HUES64 (cell line): ENCODE measurements around the gene SRPK2.
"Not testable (repeated sequence)": the region's sequence is repeated elsewhere in the genome, so short reads cannot be mapped to it uniquely, and the experiment has no call there.

Experiments
- H3K27ac ChIP-seq: 2 replicates; pipeline ENCODE4 v1.7.0; 2013; ENCODE audit warnings: low read depth, low read length, inconsistent platforms
- H3K27me3 ChIP-seq: 2 replicates; pipeline ENCODE4 v1.6.1; 2013; ENCODE audit warnings: mild to moderate bottlenecking, low read length; ENCODE audit not compliant: insufficient read depth
- H3K36me3 ChIP-seq: 2 replicates; pipeline ENCODE4 v1.6.1; 2013; ENCODE audit warnings: mild to moderate bottlenecking, low read length; ENCODE audit not compliant: insufficient read depth
- H3K4me1 ChIP-seq: 2 replicates; pipeline ENCODE4 v1.6.1; 2013; ENCODE audit warnings: mild to moderate bottlenecking, low read length, moderate library complexity; ENCODE audit not compliant: insufficient read depth
- H3K4me3 ChIP-seq: 2 replicates; pipeline ENCODE4 v1.5.1; 2013; ENCODE audit warnings: mild to moderate bottlenecking, low read length, moderate library complexity
- H3K9ac ChIP-seq: 2 replicates; pipeline ENCODE4 v1.6.1; 2013; ENCODE audit warnings: mild to moderate bottlenecking, low read depth, low read length
- H3K9me3 ChIP-seq: 2 replicates; pipeline ENCODE4 v1.6.1; 2013; ENCODE audit warnings: low read depth, low read length; ENCODE audit not compliant: insufficient read depth
- WGBS: fragments of 150-250, 120-280 bp; methylation state at CpG from one replicate; pipeline ENCODE4 v1.1.7; 2013; ENCODE audit warnings: missing lambda C conversion rate; 5-methylcytosine and 5-hydroxymethylcytosine counted together

SRPK2 gene

DNA sequence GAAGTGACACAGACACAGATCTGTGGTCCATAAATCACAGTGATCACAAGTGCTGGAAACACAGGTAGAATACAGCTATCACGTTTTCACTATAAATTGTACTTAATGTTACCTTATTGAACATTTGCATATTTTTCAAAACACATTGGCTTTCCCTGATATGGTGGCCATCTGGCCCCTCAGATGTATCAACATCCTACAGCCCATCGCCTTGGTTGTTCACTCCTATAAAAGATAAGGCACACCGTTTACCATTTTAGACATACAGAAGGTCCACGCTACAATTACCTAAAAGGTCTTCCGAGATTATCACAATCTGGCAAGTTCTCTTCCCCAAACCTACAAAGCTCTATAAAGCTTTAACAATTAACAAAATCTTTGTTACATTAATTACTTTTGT, 91.4 kb downstream of the SRPK2 start:
- Histone ChIP-seq H3K9ac (no peak overlapping the region), H3K9me3 (no peaks in the 10 kb centered on the region), H3K4me1 (peaks cover 17% of the 10 kb centered on the region), H3K27me3 (no peaks in the 10 kb centered on the region), H3K27ac (no peak overlapping the region), H3K36me3 (no peaks in the 10 kb centered on the region), H3K4me3 (no peak overlapping the region)
- 97% methylated on average over 5 of the region's 5 CpGs for WGBS

DNA sequence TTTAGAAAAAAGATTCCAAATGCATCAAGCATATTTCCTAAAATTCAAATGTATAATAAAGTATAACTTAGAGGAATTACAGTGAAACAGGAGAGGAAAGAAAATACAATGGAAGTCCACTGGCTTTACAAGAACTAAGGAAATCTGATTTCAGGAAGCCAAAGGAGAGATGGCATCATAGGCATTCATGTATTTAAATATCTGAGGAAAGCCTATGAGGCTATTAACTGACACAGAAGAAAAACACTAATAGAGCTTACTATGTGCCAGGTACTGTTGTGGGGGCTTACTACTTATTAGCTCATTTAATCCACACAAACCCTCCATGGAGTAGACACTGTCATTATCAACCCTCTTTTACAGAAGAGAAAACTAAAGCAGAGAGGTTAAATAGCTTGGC, 92.2 kb downstream of the SRPK2 start:
- Histone ChIP-seq H3K9me3 (no peaks in the 10 kb centered on the region), H3K4me3 (no peak overlapping the region), H3K27me3 (no peaks in the 10 kb centered on the region), H3K27ac (no peak overlapping the region), H3K9ac (no peak overlapping the region), H3K36me3 (no peaks in the 10 kb centered on the region), H3K4me1 (peaks cover 17% of the 10 kb centered on the region)

DNA sequence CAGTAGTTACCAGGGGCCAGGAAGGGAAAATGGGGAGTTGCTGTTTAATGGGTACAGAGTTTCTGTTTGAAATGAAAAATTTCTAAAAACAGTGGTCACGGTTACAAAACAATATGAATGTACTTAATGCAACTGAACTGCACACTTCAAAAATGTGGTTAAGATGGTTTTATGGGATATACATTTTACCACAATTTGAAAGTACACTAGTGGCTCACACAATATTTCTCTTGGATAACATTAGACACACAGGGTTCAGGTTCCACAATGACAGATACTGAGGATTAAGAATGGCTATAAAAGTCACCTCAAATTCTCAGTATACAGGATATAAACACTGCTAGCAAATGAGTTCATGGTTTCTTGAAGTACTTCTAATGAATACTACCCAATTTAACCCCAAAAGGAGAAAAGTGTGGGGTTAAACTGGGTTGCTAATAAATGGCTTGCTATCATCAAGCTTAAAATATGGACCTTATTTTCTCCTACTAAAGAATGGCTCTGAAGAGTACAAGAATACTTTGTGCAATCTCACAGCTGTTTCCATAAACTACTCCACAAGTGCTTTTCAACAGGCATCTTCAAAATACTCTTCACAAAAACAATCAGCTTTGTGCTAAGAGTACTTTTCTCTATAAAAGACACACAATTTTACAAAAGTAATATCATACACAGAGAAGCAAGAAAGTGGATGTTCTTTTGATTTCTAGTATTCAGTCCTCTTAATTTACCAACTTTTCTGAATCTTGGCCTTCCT, 92.9 kb downstream of the SRPK2 start:
- no peak overlapping the region for H3K27ac ChIP-seq
- H3K27me3 ChIP-seq, result no peaks in the 10 kb centered on the region
- WGBS, result no CpG with 5 or more reads among the region's 1 CpG
- H3K9me3 ChIP-seq, result no peaks in the 10 kb centered on the region
- H3K36me3 ChIP-seq, result no peaks in the 10 kb centered on the region
- H3K4me3 ChIP-seq, result no peak overlapping the region
- peaks cover 17% of the 10 kb centered on the region for H3K4me1 ChIP-seq
- H3K9ac ChIP-seq, result no peak overlapping the region

DNA sequence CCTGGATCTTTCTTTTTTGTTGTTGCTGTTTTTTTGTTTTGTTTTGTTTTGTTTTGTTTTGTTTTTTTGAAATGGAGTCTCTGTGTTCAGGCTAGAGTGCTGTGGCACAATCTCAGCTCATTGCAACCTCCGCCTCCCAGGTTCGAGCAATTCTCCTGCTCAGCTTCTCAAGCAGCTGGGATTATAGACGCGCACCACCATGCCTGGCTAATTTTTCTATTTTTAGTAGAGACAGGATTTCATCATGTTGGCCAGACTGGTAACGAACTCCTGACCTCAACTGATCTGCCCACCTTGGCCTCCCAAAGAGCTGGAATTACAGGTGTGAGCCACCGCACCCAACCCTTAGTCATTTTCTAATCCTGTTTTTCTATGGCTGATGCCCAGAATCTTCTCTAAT, 94.2 kb downstream of the SRPK2 start:
- not testable (repeated sequence) for H3K27ac ChIP-seq, H3K9me3 ChIP-seq, H3K4me3 ChIP-seq, H3K36me3 ChIP-seq, H3K27me3 ChIP-seq, H3K9ac ChIP-seq
- 96% methylated on average over 6 of the region's 6 CpGs for WGBS
- H3K4me1 ChIP-seq, result peaks cover 17% of the 10 kb centered on the region

DNA sequence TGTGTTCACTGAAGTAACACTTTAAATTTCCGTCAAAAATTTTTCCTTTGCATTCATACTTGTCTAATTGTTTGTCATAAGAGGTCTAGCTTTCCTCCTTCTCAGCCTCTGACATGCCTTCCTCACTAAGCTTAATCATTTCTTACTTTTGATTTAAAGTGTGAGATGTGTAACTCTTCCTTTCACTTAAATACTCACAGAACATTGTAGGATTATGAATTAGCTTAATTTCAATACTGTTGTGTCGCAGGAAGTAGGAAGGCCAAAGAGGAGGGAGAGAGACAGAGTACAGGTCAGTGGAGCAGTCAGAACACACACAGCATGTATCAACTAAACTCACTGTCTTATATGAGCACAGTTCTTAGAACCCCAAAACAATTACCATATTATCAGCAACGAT, 99.0 kb downstream of the SRPK2 start:
- Histone ChIP-seq H3K9ac (no peak overlapping the region), H3K36me3 (no peaks in the 10 kb centered on the region), H3K9me3 (no peaks in the 10 kb centered on the region), H3K4me3 (no peak overlapping the region), H3K27ac (no peak overlapping the region), H3K27me3 (no peaks in the 10 kb centered on the region), H3K4me1 (peaks cover 5% of the 10 kb centered on the region; the same call in 1 of the 2 replicates)
- 93% methylated on average over 2 of the region's 3 CpGs for WGBS

DNA sequence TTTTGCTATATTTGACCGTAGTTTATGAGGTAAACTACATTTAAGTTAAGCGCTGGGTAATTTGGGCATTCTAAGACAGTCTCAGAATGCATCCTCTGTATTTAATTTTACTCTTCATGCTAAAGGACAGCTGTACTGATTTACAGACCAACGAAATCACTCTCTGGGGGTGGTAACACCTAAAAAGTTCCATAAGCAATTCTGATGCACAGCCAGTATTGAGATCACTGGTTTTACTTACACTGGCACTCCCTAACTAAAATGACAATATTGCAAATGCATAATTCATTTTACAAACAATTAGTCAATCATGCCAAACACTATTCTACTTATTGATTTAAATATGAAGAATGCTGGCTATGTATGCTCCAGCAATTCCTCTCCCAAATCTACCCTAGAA, 102.3 kb downstream of the SRPK2 start:
- Histone ChIP-seq H3K9ac (no peak overlapping the region), H3K4me3 (no peak overlapping the region), H3K36me3 (no peaks in the 10 kb centered on the region), H3K9me3 (no peaks in the 10 kb centered on the region), H3K4me1 (no peaks in the 10 kb centered on the region), H3K27me3 (no peaks in the 10 kb centered on the region), H3K27ac (no peak overlapping the region)
- 93% methylated on average over 3 of the region's 3 CpGs for WGBS

DNA sequence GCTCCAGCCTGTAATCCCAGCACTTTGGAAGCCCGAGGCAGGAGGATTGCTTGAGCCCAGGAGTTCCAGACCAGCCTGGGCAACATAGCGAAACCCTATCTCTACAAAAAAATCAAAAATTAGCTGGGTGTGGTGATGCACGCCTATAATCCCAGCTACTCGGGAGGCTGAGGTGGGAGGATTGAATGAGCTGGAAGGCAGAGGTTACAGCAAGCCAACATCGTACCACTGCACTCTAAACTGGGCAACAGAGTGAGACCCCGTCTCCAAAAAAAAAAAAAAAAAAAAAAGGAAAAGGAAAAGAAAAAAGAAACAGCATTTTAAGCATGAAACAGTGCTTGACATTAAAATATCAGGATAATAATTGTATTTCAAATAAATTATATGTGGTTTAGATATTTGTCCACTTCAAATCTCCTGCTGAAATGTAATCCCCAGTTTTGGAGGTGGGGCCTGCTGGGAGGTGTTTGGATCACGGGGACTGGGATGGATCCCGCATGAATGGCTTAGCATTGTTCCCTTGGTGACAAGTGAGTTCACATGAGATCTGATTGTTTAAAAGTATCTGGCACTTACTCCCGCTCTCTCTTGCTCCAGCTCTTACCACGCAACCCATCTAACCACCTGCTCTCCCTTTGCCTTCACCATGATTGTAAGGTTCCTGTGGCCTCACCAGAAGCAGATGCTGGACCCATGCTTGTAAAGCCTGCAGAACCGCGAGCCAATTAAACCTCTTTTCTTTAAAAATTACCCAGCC, 103.4 kb downstream of the SRPK2 start:
- Histone ChIP-seq H3K27me3 (no peaks in the 10 kb centered on the region), H3K4me1 (no peaks in the 10 kb centered on the region), H3K9ac (no peak overlapping the region), H3K36me3 (no peaks in the 10 kb centered on the region), H3K9me3 (no peaks in the 10 kb centered on the region), H3K4me3 (no peak overlapping the region), H3K27ac (no peak overlapping the region)
- WGBS, result 92% methylated on average over 12 of the region's 12 CpGs

DNA sequence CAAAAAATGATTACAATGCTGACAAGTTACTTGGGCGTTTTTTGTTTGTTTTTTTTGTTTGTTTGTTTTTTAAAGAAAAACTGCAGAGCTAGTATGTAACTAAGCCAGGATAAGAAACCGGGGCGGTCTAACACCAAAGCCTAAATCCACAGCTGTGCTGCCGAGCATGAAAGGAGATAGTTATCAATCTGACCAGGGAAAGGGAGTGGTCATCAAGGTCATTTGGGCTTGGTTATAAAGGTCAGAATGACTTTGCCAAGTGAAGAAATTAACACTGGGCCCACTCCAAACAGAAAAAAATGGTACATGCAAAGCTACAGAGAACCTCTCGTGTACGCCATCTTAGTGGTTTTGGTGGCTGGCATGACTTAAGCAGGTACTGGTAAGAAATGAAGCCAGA, 104.7 kb downstream of the SRPK2 start:
- WGBS, result 88% methylated on average over 6 of the region's 6 CpGs

DNA sequence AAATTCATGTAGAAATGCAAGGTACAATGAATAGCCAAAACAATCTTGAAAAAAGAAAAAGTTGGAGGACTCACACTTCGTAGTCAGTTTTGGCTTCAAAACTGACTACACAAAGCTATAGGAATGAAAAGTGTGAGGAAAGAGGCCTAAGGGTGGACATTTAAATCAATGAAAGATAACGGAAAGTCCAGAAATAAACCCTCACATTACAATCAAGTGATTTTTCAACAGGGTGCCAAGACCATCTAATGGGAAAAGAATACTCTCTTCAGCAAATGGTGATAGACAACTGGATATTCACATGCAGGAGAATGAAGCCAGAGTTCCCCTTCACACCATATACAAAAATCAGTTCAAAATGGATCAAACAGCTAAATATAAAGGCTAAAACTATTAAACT, 106.8 kb downstream of the SRPK2 start:
- Histone ChIP-seq H3K27me3 (no peaks in the 10 kb centered on the region), H3K4me3 (no peak overlapping the region), H3K9me3 (no peaks in the 10 kb centered on the region), H3K36me3 (no peaks in the 10 kb centered on the region), H3K4me1 (peaks cover 11% of the 10 kb centered on the region), H3K27ac (no peak overlapping the region), H3K9ac (no peak overlapping the region)
- WGBS, result 81% methylated on average over 2 of the region's 2 CpGs

More for the DNA sequence above, 104.7 kb downstream of the SRPK2 start:
- no peak overlapping the region for H3K27ac ChIP-seq
- H3K9ac ChIP-seq, result no peak overlapping the region
- H3K4me1 ChIP-seq, result peaks cover 11% of the 10 kb centered on the region
- no peaks in the 10 kb centered on the region for H3K27me3 ChIP-seq
- H3K36me3 ChIP-seq, result no peaks in the 10 kb centered on the region
- no peak overlapping the region for H3K4me3 ChIP-seq
- H3K9me3 ChIP-seq, result no peaks in the 10 kb centered on the region

DNA sequence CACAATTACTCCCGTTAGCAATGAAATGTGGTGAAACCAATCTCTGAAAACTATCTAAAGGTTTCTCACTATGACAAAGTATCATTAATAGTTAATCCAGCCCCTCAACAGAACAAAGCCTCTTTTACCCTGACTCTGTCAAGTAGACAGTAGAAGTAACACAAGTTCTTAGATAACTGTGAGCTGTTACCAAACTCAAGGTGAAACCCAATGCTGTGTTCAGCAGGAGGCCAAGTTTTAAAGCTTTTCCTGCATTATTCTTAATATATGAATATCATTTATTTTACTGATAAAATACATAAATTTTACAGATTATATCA, 109.1 kb downstream of the SRPK2 start:
- no peak overlapping the region for H3K4me3 ChIP-seq
- H3K9ac ChIP-seq, result no peak overlapping the region
- no peaks in the 10 kb centered on the region for H3K9me3 ChIP-seq
- no peaks in the 10 kb centered on the region for H3K36me3 ChIP-seq
- no peak overlapping the region for H3K27ac ChIP-seq
- H3K27me3 ChIP-seq, result no peaks in the 10 kb centered on the region
- 80% methylated on average over 1 of the region's 1 CpG for WGBS
- peaks cover 14% of the 10 kb centered on the region for H3K4me1 ChIP-seq

DNA sequence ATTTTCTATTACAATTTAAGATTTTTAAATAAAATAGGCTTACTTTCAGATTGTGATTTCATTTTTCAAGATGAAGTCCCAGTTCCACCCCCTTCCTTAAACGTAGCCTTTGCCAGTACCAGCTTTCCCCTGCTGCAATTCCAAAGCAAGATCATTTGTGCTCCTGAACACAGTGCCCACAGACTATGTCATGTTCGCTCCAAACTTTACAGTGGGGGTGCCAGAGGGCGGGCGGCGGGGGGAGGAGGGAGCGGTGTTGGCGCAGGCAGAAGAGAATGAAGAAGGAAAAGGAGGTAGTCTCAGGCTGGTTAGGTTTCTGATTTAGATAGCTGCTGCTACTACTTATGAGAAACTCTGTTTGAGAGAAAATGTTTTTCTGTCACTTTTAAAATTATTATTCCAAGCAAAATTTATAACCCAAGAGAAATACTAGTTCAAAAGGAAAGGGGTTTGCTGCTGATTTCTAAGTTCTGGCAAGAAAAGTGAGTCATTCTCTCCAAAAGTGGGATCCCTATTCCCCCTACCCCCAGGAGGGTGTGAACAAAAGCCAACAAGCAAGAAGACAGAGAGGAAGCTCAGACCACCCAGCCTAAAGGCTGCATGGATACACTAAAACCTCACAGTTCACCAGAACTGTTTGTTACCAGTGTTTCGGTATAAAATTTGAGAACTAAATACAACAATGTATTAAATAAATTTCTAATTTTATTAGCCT, 109.6 kb downstream of the SRPK2 start:
- Histone ChIP-seq H3K9ac (no peak overlapping the region), H3K9me3 (no peaks in the 10 kb centered on the region), H3K36me3 (no peaks in the 10 kb centered on the region), H3K27ac (no peak overlapping the region), H3K27me3 (no peaks in the 10 kb centered on the region), H3K4me1 (peaks cover 14% of the 10 kb centered on the region), H3K4me3 (no peak overlapping the region)
- WGBS, result 75% methylated on average over 7 of the region's 8 CpGs
